HepG2 (cell line): ENCODE results near the gene ARL6IP4. TPM values are rescaled to one million over a fixed set of nuclear protein-coding genes. Genes with fewer than 3 reads are reported as not detected.

ENCODE experiments used
- CHD2 ChIP-seq: IDR thresholded peaks from 2 replicates; pipeline ENCODE4 v1.6.1; 2011; ENCODE audit warnings: low read depth, low read length, improper control_type of control experiment
- KIAA2018 ChIP-seq: sonication (generic); formaldehyde crosslinking; IDR thresholded peaks from 2 replicates; pipeline ENCODE4 v1.5.0; 2020; ENCODE audit warnings: mild to moderate bottlenecking, missing genetic modification reagents, borderline replicate concordance
- KLF16 ChIP-seq, 2 experiments: sonication (generic) in 1 of 2; formaldehyde crosslinking in 1 of 2; IDR thresholded peaks; 2 replicates each; pipeline versions ENCODE4 v1.6.1 to v1.8.0; 2016 to 2023; ENCODE audit warnings: missing genetic modification reagents in 2 of 2, missing compliant biosample characterization in 1 of 2
- LRRFIP1 ChIP-seq: sonication (generic); formaldehyde crosslinking; conservative IDR thresholded peaks from 2 replicates; pipeline ENCODE4 v1.4.0; 2020; ENCODE audit warnings: missing genetic modification reagents
- MAFG ChIP-seq: sonication (generic); formaldehyde crosslinking; IDR thresholded peaks from 2 replicates; pipeline ENCODE4 v1.5.1; 2020; ENCODE audit warnings: mild to moderate bottlenecking, missing genetic modification reagents
- PAF1 ChIP-seq: IDR thresholded peaks from 2 replicates; pipeline ENCODE4 v1.6.1; 2016; ENCODE audit warnings: missing genetic modification reagents, missing compliant biosample characterization
- RXRA ChIP-seq: sonication (generic); formaldehyde crosslinking; IDR thresholded peaks from 2 replicates; pipeline ENCODE4 v1.5.1; 2020; ENCODE audit warnings: missing genetic modification reagents
- RXRB ChIP-seq: IDR thresholded peaks from 2 replicates; pipeline ENCODE4 v1.6.1; 2016; ENCODE audit warnings: borderline replicate concordance, missing genetic modification reagents, missing compliant biosample characterization
- SIX1 ChIP-seq: sonication (generic); formaldehyde crosslinking; IDR thresholded peaks from 2 replicates; pipeline ENCODE4 v1.4.0; 2020; ENCODE audit warnings: missing genetic modification reagents, borderline replicate concordance
- SMAD3 ChIP-seq: sonication (generic); formaldehyde crosslinking; IDR thresholded peaks from 2 replicates; pipeline ENCODE4 v1.4.0; 2020; ENCODE audit warnings: missing genetic modification reagents
- TIGD3 ChIP-seq: sonication (generic); formaldehyde crosslinking; IDR thresholded peaks from 2 replicates; pipeline ENCODE4 v1.5.1; 2020; ENCODE audit warnings: mild to moderate bottlenecking, missing genetic modification reagents, borderline replicate concordance
- ZFAT ChIP-seq: sonication (generic); formaldehyde crosslinking; conservative IDR thresholded peaks from 2 replicates; pipeline ENCODE4 v1.8.1; 2023; ENCODE audit warnings: missing genetic modification reagents, inconsistent platforms
- ZFYVE20 ChIP-seq: sonication (generic); formaldehyde crosslinking; IDR thresholded peaks from 2 replicates; pipeline ENCODE4 v1.8.0; 2023; ENCODE audit warnings: low read depth, mild to moderate bottlenecking, moderate library complexity, missing genetic modification reagents, borderline replicate concordance
- ZNF264 ChIP-seq: sonication (generic); formaldehyde crosslinking; IDR thresholded peaks from 2 replicates; pipeline ENCODE4 v1.4.0; 2020; ENCODE audit warnings: missing genetic modification reagents
- ZNF776 ChIP-seq: sonication (generic); formaldehyde crosslinking; IDR thresholded peaks from 2 replicates; pipeline ENCODE4 v1.4.0; 2020; ENCODE audit warnings: mild to moderate bottlenecking, missing genetic modification reagents
- ZNF790 ChIP-seq: sonication (generic); formaldehyde crosslinking; IDR thresholded peaks from 2 replicates; pipeline ENCODE4 v1.8.0; 2022; ENCODE audit warnings: missing genetic modification reagents, mild to moderate bottlenecking, borderline replicate concordance
- ZNF883 ChIP-seq: sonication (generic); formaldehyde crosslinking; IDR thresholded peaks from 2 replicates; pipeline ENCODE4 v1.5.1; 2020; ENCODE audit warnings: mild to moderate bottlenecking, missing genetic modification reagents; ENCODE audit errors: not compliant biosample characterization
- polyA plus RNA-seq, 8 experiments: library from polyadenylated mRNA; depleted of rRNA in 3 of 8; stranded (reverse) in 7 of 8; unstranded in 1 of 8; fragments of >200 nt; fragmentation: Illumina TruSeq in 4 of 8; extraction: Trizol in 4 of 8; gene quantifications; 2 replicates each; pipeline versions ENCODE4 v1.2.1 to v1.2.3, GENCODE V29; 2011 to 2016; ENCODE audit warnings: low read depth in 4 of 8, missing spikeins in 1 of 8, mixed read lengths in 1 of 8; ENCODE audit not compliant: insufficient read depth in 1 of 8
- total RNA-seq, 5 experiments: library from RNA; depleted of rRNA; stranded (reverse); fragments of >200 nt; fragmentation: Illumina TruSeq; extraction: Trizol; gene quantifications; 2 replicates each; pipeline ENCODE4 v1.2.3, GENCODE V29; 2016; ENCODE audit warnings: low read depth in 1 of 5

Gene ARL6IP4
- total and polyA plus RNA-seq, 2 of the 13 experiments (the other 11 are each of a cell fraction or from before 2014, with no cell fraction given), result 155 to 220 TPM

GRCh38 chr12:122984612-122985337, 4.3 kb downstream of the ARL6IP4 start (continued):
- TF ChIP-seq RXRA (CRISPR knock-in tag) (peak; percentile 89), KIAA2018 (CRISPR knock-in tag) (no peak; the same call in 1 of the 2 replicates), RXRB (CRISPR knock-in tag) (peak; percentile 86), ZNF883 (CRISPR knock-in tag) (peak; percentile 88), PAF1 (CRISPR knock-in tag) (no peak), MAFG (CRISPR knock-in tag) (no peak), ZNF790 (CRISPR knock-in tag) (no peak), ZNF776 (CRISPR knock-in tag) (no peak; the same call in 1 of the 2 replicates), SMAD3 (CRISPR knock-in tag) (peak; percentile 37; the same call in 1 of the 2 replicates), KLF16 (CRISPR knock-in tag; IDR thresholded peaks at IDR 0.05) (peak; percentile 44 to 84; a peak in 2 of 4 replicates), ZFAT (CRISPR knock-in tag) (no peak), ZNF264 (CRISPR knock-in tag) (0 out of 2 replicates have a peak, but pooled peaks have one; percentile 30), CHD2 (no peak), SIX1 (CRISPR knock-in tag) (no peak; the same call in 1 of the 2 replicates), ZFYVE20 (CRISPR knock-in tag) (no peak), TIGD3 (CRISPR knock-in tag) (no peak), LRRFIP1 (CRISPR knock-in tag) (no peak)
